Stimulated activated CD8-positive, alpha-beta memory T cell treated with anti-CD3 and anti-CD28 coated beads, Interleukin-7, amount 100 ng/mL, for 24 hours (primary cell): ENCODE results near the gene TCP1.
"Not testable (repeated sequence)": the region's sequence is repeated elsewhere in the genome, so short reads cannot be mapped to it uniquely, and the experiment has no call there.

Experiments used
- DNase-seq: peaks from one replicate; pipeline ENCODE4 v3.0.0-alpha.2; 2020; ENCODE audit warnings: low read depth

TCP1 gene

GRCh38 chr6:159739341-159739740 lies 50.1 kb downstream of the TCP1 start:
- no peak for DNase-seq

GRCh38 chr6:159736908-159737307 lies 52.5 kb downstream of the TCP1 start:
- DNase-seq = no peak

- DNase-seq = not testable (repeated sequence)
These were observed 56.0 kb downstream of the TCP1 start for GRCh38 chr6:159733395-159733794.

GRCh38 chr6:159732550-159732949 lies 56.9 kb downstream of the TCP1 start:
- not testable (repeated sequence) for DNase-seq

- no peak for DNase-seq
These were observed 59.1 kb downstream of the TCP1 start for GRCh38 chr6:159730332-159730676.

- no peak for DNase-seq
These were observed 59.6 kb downstream of the TCP1 start for GRCh38 chr6:159729598-159730331.

GRCh38 chr6:159728531-159728964 lies 60.9 kb downstream of the TCP1 start:
- no peak for DNase-seq
